Endothelial cell of hepatic sinusoid (primary cell): ENCODE measurements around the gene EEFSEC.

ENCODE experiments used
- in situ Hi-C: cut with HindIII; loops from 2 replicates; pipeline ENCODE4 v1.10.0; 2017; ENCODE audit warnings: low sequenced_read_pairs

The EEFSEC gene

GRCh38 chr3:128153156-128154041 is at the start of gene EEFSEC:
TSS of gene EEFSEC (plus strand) at chr3:128153481. CDS start at chr3:128153508, 27 bp downstream.
- in situ Hi-C loops, result no loop called here

- in situ Hi-C loops, result no loop called here
These were observed 45.4 kb upstream of the EEFSEC start for GRCh38 chr3:128107834-128108233.

GRCh38 chr3:128111147-128111546 is 42.1 kb upstream of the EEFSEC start:
- in situ Hi-C loops, result no loop called here

- in situ Hi-C loops, result no loop called here
These were observed 40.8 kb upstream of the EEFSEC start for GRCh38 chr3:128112357-128112968.

- in situ Hi-C loops, result no loop called here
These were observed 39.2 kb upstream of the EEFSEC start for GRCh38 chr3:128113817-128114794.

DNA sequence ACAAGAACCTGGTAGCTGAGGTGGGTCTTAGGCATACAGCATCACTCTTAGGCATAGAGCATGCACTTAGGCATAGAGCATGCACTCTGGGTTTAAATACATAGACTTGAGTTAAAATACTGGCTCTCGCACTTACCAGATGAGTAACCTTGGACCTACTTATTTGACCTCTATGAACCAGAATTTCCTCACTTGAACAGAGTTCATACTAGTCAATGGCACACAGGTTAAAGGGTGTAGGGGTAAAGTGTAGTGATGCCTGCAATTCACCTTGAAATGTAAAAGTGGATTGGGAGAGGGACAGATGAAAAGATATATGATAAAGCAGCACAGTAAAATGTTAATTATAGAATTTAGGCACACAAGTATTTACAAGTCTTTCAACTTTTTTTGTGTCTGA is 31.3 kb upstream of the EEFSEC start:
- in situ Hi-C loops, result no loop called here

GRCh38 chr3:128123156-128123537 is 30.1 kb upstream of the EEFSEC start:
- in situ Hi-C loops, result no loop called here

DNA sequence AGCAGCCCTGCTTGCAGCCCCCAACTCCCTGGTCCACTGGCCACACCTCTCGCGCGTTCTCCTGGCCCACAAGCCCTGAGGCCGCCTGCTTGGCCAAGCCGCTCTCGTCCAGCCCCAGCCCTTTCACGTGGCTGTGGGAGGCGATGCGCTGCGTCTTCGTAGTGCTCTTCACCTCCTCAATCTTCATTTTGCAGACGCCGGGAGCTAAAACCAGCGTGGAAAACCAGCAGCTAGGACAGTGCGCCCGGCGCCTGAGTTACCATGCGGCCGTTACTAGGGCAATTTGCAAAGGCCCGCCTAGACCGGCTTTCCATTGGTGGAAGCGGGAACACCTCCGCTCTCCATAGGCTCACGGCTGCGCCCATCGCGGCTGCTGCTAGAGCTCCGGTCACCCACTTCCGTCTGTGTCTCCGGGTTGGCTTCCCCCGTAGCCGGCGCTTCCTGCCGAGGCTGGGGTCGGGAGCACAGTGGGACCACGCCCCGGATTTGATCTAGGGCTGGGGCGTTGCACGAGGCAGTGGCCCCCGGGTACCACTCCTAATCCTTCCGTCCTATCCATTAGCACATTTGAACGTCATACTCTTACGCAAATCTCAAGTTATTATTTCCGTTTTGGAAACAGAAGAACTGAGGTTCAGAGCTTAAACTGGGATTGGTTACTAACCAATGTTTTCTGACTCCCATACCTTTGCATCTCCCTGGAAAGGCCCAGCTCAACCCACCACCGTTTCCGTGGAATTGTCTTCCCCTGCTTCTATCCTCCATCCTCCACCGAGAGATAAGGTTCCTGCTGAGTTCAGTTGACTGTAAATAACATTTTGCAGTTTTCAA is 29.5 kb upstream of the EEFSEC start, which contains the start of gene RUVBL1:
Gene RUVBL1, minus strand, starts transcription at position 275 of the 831 bp plus-strand sequence. Its CDS starts 88 bp downstream, at position 187.
- in situ Hi-C loops, result no loop called here

- in situ Hi-C loops, result no loop called here
These were observed 26.0 kb upstream of the EEFSEC start for GRCh38 chr3:128127236-128127635.

DNA sequence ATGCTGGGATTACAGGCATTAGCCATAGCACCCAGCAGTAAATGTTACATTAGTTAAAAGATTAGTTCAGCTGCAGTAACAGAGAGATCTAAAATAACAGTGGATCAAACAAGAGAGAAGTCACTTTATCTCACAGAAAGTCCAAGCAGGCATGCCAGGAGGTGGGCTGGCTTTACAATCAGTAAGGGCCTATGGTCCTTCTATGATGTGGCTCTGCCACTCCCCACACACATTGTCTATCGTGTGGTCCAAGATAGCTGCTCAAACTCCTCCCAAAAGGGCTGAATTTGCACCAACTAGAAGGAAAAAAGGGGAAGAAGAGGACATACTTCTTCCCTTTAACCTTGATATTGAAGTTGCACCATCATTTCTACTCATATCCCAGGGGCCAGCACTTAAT is 25.0 kb upstream of the EEFSEC start:
- in situ Hi-C loops, result no loop called here

DNA sequence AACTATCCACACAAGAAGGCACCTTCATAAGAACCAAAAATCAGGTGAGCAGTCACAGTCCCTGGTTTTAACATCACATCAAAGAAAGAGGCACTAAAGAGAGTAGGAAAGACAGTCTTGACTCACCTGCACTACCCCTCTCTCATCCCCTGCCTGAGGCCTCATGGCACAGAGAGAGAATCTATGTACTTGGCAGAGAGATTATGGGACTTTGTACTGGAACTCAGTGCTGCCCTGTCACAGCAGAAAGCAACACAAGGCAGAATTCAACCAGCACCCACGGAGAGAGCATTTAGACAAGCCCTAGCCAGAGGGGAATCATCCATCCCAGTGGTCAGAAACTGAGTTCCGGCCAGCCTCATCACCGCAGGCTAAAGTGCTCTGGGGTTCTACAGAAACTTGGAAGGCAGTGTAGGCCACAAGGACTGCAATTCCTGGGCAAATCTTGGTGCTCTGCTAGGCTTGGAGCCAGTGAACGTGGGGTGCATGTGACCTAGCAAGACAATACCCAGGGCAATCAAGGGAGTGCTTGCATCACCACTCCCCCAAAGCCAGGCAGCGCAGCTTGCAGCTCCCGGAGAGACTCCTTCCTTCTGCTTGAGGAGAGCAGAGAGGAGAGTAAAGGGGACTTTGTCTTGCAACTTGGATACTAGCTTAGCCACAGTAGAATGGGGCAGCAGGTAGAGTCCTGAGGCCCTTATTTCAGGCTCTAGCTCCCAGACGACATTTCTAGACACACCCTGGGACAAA is 21.2 kb upstream of the EEFSEC start:
- in situ Hi-C loops, result no loop called here

- in situ Hi-C loops, result no loop called here
These were observed 19.9 kb upstream of the EEFSEC start for GRCh38 chr3:128133273-128133883.

DNA sequence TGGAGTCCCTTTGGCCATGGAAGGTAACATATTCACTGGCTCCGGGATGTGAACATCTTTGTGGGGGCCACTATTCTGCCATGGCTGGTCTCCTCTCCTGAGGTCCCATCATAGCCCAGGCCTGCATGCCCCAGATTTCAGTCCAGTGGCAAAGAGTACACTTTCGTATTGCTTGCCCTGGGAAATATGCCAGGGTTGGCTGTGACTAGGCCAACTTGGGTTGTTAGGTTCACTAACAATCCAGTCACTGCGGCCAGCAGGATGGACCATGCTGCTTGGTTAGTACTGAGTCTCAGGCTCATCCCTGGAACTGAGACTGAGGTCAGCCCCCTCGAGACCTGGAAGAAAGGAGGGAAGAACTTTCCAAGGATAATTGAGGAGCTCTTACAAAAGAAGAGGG is 9.8 kb upstream of the EEFSEC start:
- in situ Hi-C loops, result no loop called here

GRCh38 chr3:128144512-128145187 is 8.6 kb upstream of the EEFSEC start:
- in situ Hi-C loops, result no loop called here

GRCh38 chr3:128145279-128145678 is 8.0 kb upstream of the EEFSEC start:
- in situ Hi-C loops, result no loop called here

- in situ Hi-C loops, result no loop called here
These were observed 7.1 kb upstream of the EEFSEC start for GRCh38 chr3:128146201-128146600.

DNA sequence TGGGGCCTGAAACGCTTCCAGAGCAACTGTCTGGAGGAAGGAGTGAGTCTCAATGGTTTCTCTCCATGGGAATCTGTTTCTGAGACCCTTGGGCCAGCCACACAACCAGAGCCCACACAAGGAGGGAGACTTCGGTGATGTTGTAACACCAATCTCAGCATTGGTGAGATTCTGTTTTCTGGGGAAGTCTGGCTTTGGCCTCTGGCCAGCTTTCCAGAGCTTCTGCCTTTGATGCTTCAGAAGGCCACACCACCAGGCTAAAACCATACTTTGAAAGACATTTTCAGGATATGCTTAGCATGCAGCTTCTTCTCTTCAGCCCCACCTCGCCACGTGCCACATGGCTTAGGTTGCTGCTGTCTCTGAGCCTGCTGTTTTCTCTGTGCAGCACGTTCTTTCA is 3.6 kb upstream of the EEFSEC start:
- in situ Hi-C loops, result no loop called here

- in situ Hi-C loops, result no loop called here
These were observed 1.5 kb upstream of the EEFSEC start for GRCh38 chr3:128151758-128152274.
